PC-3 (cell line): ENCODE data around the gene FASTKD3. TPM values are rescaled to one million over a fixed set of nuclear protein-coding genes. Genes with fewer than 3 reads are reported as not detected.
A peak's percentile ranks its signal among the peaks of the same experiment; 100 is the strongest.

Experiments
- ATAC-seq: fragments of 200-7000 bp; cut with Tn5 transposase; 2 replicates; pipeline ENCODE4 v1.9.1; 2020; ENCODE audit warnings: mild to moderate bottlenecking, moderate library complexity
- BruUV-seq: library from RNA; stranded (reverse); fragments of 400-500 nt; replicated peaks from 2 replicates; lab custom pipeline; 2021; lab: Mats Ljungman, UMichigan
- CTCF ChIA-PET: fragments of 300-600 bp; sonication (Branson Sonifier 250); formaldehyde crosslinking; loops from one replicate; lab custom pipeline; 2022; ENCODE audit warnings: antibody characterized with exemption; lab: Charles Lee
- POLR2A ChIA-PET: fragments of 300-600 bp; sonication (Branson Sonifier 250); formaldehyde crosslinking; loops from one replicate; lab custom pipeline; 2022; ENCODE audit warnings: antibody characterized with exemption; ENCODE audit not compliant: unreplicated experiment; lab: Charles Lee
- DNase-seq: peaks from one replicate; pipeline ENCODE4 v3.0.0-alpha.2; 2015
- H2AFZ ChIP-seq: fragments of 300-600 bp; sonication (generic); 2 replicates; pipeline ENCODE4 v1.6.0; 2016; ENCODE audit warnings: antibody characterized with exemption, low read length
- H3F3A ChIP-seq: fragments of 300-600 bp; sonication (generic); one replicate; pipeline ENCODE4 v1.6.0; 2017; ENCODE audit warnings: antibody characterized with exemption, low read length, control low read depth, mild to moderate bottlenecking; ENCODE audit not compliant: unreplicated experiment
- H3K27ac ChIP-seq: fragments of 300-600 bp; sonication (generic); 2 replicates; pipeline ENCODE4 v1.5.1; 2016; ENCODE audit warnings: mild to moderate bottlenecking, low read length
- H3K27me3 ChIP-seq: fragments of 300-600 bp; sonication (generic); 2 replicates; pipeline ENCODE4 v1.6.1; 2016; ENCODE audit warnings: low read length, mixed read lengths
- H3K36me3 ChIP-seq: fragments of 300-600 bp; sonication (generic); 2 replicates; pipeline ENCODE4 v1.6.1; 2016; ENCODE audit warnings: low read depth, mixed run types, low read length, mixed read lengths
- H3K4me1 ChIP-seq: fragments of 300-600 bp; sonication (generic); 2 replicates; pipeline ENCODE4 v1.5.1; 2016; ENCODE audit warnings: low read length; ENCODE audit not compliant: insufficient read depth
- H3K4me2 ChIP-seq: fragments of 300-600 bp; sonication (generic); 2 replicates; pipeline ENCODE4 v1.6.0; 2016; ENCODE audit warnings: low read length
- H3K4me3 ChIP-seq: fragments of 300-600 bp; sonication (generic); 2 replicates; pipeline ENCODE4 v1.5.1; 2016; ENCODE audit warnings: mild to moderate bottlenecking, low read length, mixed read lengths
- H3K79me2 ChIP-seq: fragments of 300-600 bp; sonication (generic); 2 replicates; pipeline ENCODE4 v1.6.1; 2017; ENCODE audit warnings: low read length, mixed read lengths
- H3K9ac ChIP-seq: fragments of 300-600 bp; sonication (generic); 2 replicates; pipeline ENCODE4 v1.6.0; 2016; ENCODE audit warnings: mild to moderate bottlenecking, low read length
- H3K9me2 ChIP-seq: fragments of 300-600 bp; sonication (generic); replicated peaks from 2 replicates; pipeline ENCODE4 v1.6.1; 2016; ENCODE audit warnings: mixed run types, low read length, mixed read lengths
- H3K9me3 ChIP-seq: fragments of 300-600 bp; sonication (generic); 2 replicates; pipeline ENCODE4 v1.6.1; 2016; ENCODE audit warnings: low read length, mixed read lengths
- H4K20me1 ChIP-seq: fragments of 300-600 bp; sonication (generic); 2 replicates; pipeline ENCODE4 v1.6.1; 2016; ENCODE audit warnings: low read length, mixed read lengths
- CTCF ChIP-seq: fragments of 300-600 bp; sonication (generic); conservative IDR thresholded peaks from 2 replicates; pipeline ENCODE4 v1.5.1; 2017; ENCODE audit warnings: antibody characterized with exemption, low read depth, mild to moderate bottlenecking, low read length
- EZH2 ChIP-seq: fragments of 300-600 bp; sonication (generic); IDR thresholded peaks from one replicate; pipeline ENCODE4 v1.6.1; 2017; ENCODE audit warnings: antibody characterized with exemption, mild to moderate bottlenecking, low read length; ENCODE audit not compliant: unreplicated experiment
- EZH2phosphoT487 ChIP-seq: fragments of 300-600 bp; sonication (generic); IDR thresholded peaks from 2 replicates; pipeline ENCODE4 v1.6.1; 2018; ENCODE audit warnings: mild to moderate bottlenecking, antibody characterized with exemption, low read length, borderline replicate concordance
- intact Hi-C: fragments of 100-400 bp; cut with micrococcal nuclease; formaldehyde crosslinking; loops from 2 replicates; pipeline ENCODE4 v1.9.0; 2023
- total RNA-seq: library from RNA; depleted of rRNA; stranded (reverse); fragments of >200 nt; gene quantifications from 2 replicates; pipeline ENCODE4 v1.2.3, GENCODE V29; 2014

FASTKD3 gene
- total RNA-seq, 1 experiment from 2014 or later = 16.5 TPM

GRCh38 chr5:7882926-7883325 lies 14.1 kb upstream of the FASTKD3 start:
- TF ChIP-seq EZH2 = no peak
- TF ChIP-seq CTCF = no peak
- no peak for TF ChIP-seq EZH2phosphoT487
- no peak overlapping the region for H2AFZ ChIP-seq
- no peaks in the 10 kb centered on the region for H3K27me3 ChIP-seq
- no peak overlapping the region for H3K4me3 ChIP-seq
- H3K4me1 ChIP-seq = peaks cover 11% of the 10 kb centered on the region
- H3K36me3 ChIP-seq = peaks cover 73% of the 10 kb centered on the region
- H3K27ac ChIP-seq = no peak overlapping the region
- H3F3A ChIP-seq = no peaks in the 10 kb centered on the region
- no peaks in the 10 kb centered on the region for H3K9me3 ChIP-seq
- H3K9me2 ChIP-seq = no peaks in the 10 kb centered on the region
- no peak overlapping the region for H3K4me2 ChIP-seq
- no TSS peak for BruUV-seq
- intact Hi-C loops = no loop called here
- POLR2A ChIA-PET = no interaction called here
- no peak overlapping the region for H3K9ac ChIP-seq
- H3K79me2 ChIP-seq = 0 out of 2 replicates have a peak, but pooled peaks cover 4% of the 10 kb centered on the region
- CTCF ChIA-PET = no interaction called here
- 0 out of 2 replicates have a peak, but pooled peaks cover 5% of the 10 kb centered on the region for H4K20me1 ChIP-seq
- ATAC-seq = no peak
- DNase-seq = no peak

GRCh38 chr5:7881816-7882215 lies 13.0 kb upstream of the FASTKD3 start:
- intact Hi-C loops = no loop called here
- H3K27ac ChIP-seq = no peak overlapping the region
- H3K4me2 ChIP-seq = no peak overlapping the region
- H3K79me2 ChIP-seq = 0 out of 2 replicates have a peak, but pooled peaks cover 4% of the 10 kb centered on the region
- peaks cover 23% of the 10 kb centered on the region for H3K4me1 ChIP-seq
- ATAC-seq = no peak
- DNase-seq = no peak
- H3K4me3 ChIP-seq = no peak overlapping the region
- no peaks in the 10 kb centered on the region for H3K27me3 ChIP-seq
- BruUV-seq = no TSS peak
- ChIA-PET POLR2A (no interaction called here), CTCF (no interaction called here)
- peaks cover 5% of the 10 kb centered on the region for H3F3A ChIP-seq
- H3K9me2 ChIP-seq = no peaks in the 10 kb centered on the region
- no peak overlapping the region for H2AFZ ChIP-seq
- H3K36me3 ChIP-seq = peaks cover 82% of the 10 kb centered on the region
- no peaks in the 10 kb centered on the region for H3K9me3 ChIP-seq
- H4K20me1 ChIP-seq = 0 out of 2 replicates have a peak, but pooled peaks cover 8% of the 10 kb centered on the region
- H3K9ac ChIP-seq = no peak overlapping the region
- TF ChIP-seq EZH2 (no peak), EZH2phosphoT487 (no peak), CTCF (no peak)

GRCh38 chr5:7881091-7881490 lies 12.3 kb upstream of the FASTKD3 start:
- CTCF ChIA-PET = no interaction called here

More at GRCh38 chr5:7881091-7881490, 12.3 kb upstream of the FASTKD3 start:
- 0 out of 2 replicates have a peak, but pooled peaks cover 4% of the 10 kb centered on the region for H3K79me2 ChIP-seq
- H3K4me3 ChIP-seq = no peak overlapping the region
- H3K4me1 ChIP-seq = peaks cover 30% of the 10 kb centered on the region
- no peaks in the 10 kb centered on the region for H3K9me2 ChIP-seq
- H4K20me1 ChIP-seq = 0 out of 2 replicates have a peak, but pooled peaks cover 13% of the 10 kb centered on the region
- TF ChIP-seq EZH2 = no peak
- TF ChIP-seq CTCF = peak; percentile 23; the same call in 1 of the 2 replicates
- no peaks in the 10 kb centered on the region for H3K27me3 ChIP-seq
- no peak overlapping the region for H3K27ac ChIP-seq
- DNase-seq = no peak
- no TSS peak for BruUV-seq
- intact Hi-C loops = no loop called here
- H2AFZ ChIP-seq = no peak overlapping the region
- H3K36me3 ChIP-seq = peaks cover 83% of the 10 kb centered on the region
- peaks cover 5% of the 10 kb centered on the region for H3F3A ChIP-seq
- no peak overlapping the region for H3K9ac ChIP-seq
- ATAC-seq = no peak
- H3K9me3 ChIP-seq = no peaks in the 10 kb centered on the region
- H3K4me2 ChIP-seq = no peak overlapping the region
- POLR2A ChIA-PET = no interaction called here
